ENCODE data around the gene EPB41L5.
"Not testable (repeated sequence)": the region's sequence is repeated elsewhere in the genome, so short reads cannot be mapped to it uniquely, and the experiment has no call there.

EPB41L5 gene

DNA sequence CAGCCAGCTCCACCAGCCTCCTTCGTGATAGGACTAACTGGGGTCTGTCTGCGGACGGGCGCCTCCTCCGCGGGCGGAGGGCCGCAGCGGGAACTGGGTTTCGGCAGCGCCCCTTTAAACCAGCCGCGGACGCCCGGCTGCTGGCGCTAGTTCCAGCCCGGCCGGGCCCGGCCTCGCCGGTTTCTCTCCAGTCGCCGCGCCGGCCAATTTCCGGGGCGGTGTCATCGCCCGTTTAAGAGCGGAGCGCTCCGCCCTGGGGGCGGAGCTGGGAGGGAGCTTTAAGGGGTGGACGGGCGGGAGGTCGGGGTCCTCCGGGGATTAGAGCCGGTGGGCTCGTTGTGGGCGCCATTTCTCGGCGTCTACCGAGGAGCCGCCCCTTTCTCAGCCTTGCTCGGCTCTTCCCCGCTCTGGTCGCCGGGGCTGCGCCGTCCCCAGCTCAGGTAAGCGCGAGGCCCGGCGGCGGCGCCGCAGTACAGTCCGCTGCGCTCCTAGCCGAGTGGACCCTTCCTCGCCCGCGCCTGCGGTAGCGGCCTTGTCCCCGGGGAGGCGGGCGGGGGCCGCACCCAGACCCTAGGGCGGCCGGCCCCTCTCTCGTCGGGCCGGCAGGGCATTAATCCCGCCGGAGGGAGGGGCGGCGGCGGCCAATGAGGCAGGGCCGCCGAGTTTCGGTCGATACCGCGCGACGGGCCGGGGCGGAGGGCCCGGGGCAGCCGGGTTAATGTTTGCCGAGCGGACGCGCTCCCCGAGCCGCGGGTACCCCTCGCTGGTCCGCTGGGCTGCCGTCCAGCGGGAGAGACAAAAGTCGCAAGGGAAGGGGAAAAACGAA is at the start of gene EPB41L5:
EPB41L5 (plus strand) TSS at position 307 of the 826 bp plus-strand sequence. CDS start 6,008 bp downstream, outside the sequence.
- peak; percentile 92 for DNase-seq

DNA sequence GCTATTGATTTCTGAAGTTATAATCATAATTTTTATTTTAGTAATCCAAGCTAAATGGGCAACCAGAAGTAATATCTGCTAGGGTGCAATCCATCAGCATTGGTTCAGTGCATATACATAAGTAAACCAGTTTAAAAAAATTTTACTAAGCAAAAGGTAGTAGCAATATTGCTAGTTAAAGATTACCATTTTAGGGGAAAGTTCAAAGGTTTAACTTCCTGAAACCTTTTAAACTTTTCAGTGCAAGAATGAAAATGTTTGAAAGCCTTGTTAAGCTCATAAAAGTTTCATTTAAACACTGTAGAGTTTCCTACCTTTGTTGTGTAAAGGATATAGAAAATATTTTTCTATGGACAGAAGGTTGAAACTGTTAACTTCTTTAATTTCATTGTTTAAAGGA is 31.0 kb upstream of the EPB41L5 start:
- no peak for DNase-seq

DNA sequence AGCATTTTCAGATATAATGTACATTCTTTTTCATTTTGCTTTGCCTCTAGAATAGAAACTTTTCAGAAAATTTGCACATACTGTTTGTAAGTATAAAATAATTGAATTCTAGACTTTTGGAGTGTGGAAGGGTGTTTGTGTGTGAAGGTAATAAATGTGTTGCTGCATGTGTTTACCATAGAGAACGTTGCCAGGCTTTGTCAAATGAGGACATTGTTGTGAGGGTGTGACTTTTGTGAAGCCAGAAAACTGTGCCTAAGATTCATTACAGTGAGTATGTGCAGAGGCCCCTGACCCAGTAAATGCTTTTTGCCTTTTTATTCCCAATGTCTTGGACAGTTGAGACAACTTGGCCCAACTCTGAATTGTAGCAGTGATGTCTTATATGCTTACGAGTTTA is 30.4 kb upstream of the EPB41L5 start:
- no peak for DNase-seq

DNA sequence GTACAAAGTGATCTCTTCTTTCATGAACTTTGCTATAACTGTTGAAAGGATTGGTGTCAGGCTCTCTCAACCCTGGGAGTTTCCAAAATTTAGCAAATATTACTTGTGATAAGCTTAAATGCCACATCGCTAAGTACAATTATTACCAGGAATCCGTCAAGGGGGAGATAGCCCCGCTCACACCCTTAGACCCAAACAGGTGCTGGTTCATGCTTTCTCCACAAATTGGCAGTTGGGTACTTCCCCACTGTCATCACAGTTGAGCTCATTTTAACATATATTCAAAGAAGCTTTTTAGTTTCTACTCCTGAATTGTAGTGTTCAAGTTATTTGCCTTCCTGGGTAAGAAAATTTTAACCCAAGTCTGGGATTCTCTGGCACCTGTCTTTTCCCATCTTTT is 29.8 kb upstream of the EPB41L5 start:
- no peak for DNase-seq

DNA sequence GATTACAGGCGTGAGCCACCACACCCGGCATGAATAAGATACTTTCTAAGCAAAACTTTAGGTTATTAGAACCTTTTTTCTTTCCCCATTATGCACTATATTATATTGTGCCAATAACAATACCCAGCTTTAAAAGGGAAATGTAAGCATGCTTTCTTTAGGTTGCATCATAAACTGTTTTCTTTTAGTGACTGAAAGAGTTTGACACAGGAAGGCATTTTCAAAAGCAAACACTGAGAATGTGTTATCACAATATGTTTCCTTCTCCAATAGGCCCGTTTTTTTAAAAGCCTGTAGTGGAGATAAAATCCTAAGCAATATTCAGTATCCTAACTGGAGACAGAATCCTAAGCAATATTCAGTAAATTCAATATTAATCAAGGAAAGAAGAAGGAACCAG is 16.7 kb upstream of the EPB41L5 start:
- no peak for DNase-seq

DNA sequence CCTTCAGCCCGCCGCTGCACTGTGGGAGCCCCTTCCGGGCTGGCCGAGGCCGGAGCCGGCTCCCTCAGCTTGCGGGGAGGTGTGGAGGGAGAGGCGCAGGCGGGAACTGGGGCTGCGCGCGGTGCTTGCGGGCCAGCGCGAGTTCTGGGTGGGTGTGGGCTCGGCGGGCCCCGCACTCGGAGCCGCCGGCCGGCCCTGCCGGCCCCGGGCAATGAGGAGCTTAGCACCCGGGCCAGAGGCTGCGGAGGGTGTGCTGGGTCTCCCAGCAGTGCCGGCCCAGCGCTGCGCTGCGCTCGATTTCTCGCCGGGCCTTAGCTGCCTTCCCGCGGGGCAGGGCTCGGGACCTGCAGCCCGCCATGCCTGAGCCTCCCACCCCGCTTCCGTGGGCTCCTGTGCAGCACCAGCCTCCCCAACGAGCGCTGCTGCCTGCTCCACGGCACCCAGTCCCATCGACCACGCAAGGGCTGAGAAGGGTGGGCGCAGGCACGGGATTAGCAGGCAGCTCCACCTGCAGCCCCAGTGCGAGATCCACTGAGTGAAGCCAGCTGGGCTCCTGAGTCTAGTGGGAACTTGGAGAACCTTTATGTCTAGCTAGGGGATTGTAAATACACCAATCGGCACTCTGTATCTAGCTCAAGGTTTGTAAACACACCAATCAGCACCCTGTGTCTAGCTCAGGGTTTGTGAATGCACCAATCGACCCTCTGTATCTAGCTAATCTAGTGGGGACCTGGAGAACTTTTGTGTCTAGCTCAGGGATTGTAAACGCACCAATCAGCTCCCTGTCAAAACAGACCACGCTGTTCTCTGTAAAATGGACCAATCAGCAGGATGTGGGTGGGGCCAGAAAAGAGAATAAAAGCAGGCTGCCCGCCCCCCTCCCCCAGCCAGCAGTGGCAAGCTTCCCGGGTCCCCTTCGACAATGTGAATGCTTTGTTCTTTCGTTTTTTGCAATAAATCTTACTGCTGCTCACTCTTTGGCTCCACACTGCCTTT is 15.7 kb upstream of the EPB41L5 start:
- DNase-seq: not testable (repeated sequence)

DNA sequence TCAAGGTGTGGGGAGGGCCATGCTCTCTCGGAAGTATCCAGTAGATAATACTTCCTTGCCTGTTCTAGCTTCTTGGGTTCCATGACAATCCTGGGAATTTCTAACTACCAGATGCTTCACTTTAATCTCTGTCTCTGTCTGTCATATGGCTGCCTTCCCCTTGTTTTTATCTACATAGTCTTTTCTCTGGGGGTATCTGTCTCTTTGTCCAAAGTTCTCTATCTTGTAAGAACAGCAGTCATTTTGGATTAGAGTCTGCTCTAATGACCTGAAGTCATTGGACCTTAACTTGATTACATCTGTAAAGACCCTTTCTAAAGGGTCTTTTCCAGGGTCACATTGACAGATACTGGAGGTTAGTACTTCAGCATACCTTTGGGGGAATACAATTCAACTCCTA is 11.4 kb upstream of the EPB41L5 start:
- no peak for DNase-seq

DNA sequence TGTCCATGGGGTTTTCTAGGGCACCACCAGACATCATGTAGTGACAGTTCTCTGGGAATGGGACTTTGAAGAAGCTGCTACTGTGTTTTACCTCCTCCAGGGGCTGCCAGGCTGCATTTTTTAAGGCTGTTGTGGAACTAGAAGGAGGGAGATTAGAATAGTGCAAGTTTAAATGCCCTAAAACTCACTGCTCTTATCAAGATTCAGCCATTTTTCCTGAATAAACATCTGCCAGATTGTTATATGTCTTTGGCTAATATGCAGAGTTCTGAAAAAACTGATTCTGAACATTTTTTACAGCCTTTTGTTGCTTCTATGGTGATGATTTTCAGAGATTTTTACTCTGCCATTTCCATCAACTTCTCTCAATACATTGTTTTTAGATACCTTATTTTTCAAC is 8.6 kb upstream of the EPB41L5 start:
- DNase-seq: no peak

DNA sequence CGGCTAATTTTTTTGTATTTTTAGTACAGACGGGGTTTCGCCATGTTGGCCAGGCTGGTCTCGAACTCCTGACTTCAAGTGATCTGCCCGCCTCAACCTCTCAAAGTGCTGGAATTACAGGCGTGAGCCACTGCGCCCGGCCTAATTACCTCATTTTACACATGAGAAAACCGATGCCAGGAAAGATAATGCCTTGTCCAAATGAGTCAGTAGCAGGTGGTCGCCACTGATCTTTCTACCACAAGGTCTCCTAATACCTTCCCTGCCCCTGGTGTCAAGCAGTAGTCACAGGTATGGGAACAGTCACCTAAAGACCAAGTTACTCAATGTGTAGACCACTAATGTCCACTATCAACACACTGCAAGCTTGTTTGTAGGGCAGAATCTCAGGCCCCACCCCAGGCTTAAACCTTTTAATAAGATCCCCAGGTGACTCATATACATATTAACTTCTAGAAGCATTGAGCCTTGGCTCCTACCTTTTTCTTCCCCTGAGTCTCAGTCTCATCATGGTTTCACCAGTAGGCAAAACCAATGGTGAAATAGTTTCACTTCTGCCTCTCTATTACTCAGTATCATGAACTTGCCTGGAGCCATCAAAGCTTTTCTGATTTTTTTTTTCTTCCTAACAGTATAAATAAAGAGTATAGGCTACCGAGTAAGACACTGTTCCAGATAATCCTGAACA is 6.9 kb upstream of the EPB41L5 start:
- DNase-seq: no peak

DNA sequence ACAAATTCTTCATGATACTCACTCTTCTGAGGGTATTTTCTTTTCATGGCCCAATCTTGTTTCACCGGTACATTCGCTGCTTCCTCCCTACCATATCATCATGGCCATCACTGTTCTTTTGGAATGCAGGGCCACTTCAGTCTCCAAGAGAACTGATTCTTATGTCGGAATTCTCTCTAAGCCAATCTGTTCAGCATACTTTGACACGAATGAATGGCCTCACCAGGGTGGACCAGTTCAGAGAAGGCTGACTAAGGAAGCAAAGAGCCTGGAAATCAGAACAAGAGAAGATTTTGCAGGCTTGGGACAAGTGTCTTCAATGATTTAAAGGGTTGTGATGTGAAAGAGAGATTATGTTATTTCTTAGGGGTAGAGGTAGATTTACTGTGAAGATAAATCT is 5.0 kb upstream of the EPB41L5 start:
- DNase-seq: no peak

DNA sequence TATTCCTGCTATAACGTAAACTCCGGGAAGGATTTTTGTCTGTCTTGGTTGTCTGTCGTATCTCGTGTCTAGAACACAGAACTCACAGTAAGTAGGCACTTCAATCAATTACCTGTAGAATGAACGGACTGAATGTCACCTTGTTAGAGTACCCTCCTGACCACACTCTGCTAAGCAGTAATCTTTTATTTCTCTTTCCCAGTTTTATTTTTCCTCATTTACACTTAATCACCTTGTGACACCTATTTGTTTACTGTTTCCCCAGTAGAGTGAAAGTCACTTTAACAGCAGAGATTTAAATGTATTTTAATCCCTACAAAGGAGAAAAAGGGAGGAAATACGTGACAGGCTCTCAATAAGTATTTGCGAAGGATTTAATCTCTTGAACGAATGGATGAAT is 514 bp upstream of the EPB41L5 start:
- no peak for DNase-seq

DNA sequence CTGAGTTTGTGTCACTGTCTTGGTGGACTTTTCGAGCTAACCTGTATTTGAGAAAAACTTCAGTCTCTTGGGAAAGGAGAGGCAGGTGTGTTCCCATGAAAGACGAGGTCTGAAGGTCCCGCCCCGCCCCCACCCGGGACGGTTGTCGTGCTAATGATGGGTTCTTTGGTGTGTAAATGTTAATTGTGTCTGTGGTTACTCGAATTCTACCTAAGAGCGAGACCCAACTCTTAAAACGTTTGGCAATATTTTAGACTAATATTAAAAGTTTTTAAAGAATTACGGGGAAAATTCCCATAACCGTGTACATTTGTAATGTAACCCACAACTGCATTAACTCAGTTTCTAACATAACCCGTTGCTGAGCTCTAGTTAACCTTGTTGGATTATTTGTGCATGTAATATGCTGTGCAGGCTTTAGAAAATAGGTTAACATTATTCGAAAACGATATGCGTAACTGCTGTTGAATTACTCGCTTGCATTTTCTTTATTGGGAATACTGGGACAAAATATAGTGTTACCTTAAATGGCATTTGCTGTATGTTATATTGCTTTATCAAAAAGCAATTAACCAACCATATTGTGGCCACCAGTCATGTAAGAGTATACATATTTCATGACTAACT is 833 bp downstream of the EPB41L5 start:
- DNase-seq: no peak

DNA sequence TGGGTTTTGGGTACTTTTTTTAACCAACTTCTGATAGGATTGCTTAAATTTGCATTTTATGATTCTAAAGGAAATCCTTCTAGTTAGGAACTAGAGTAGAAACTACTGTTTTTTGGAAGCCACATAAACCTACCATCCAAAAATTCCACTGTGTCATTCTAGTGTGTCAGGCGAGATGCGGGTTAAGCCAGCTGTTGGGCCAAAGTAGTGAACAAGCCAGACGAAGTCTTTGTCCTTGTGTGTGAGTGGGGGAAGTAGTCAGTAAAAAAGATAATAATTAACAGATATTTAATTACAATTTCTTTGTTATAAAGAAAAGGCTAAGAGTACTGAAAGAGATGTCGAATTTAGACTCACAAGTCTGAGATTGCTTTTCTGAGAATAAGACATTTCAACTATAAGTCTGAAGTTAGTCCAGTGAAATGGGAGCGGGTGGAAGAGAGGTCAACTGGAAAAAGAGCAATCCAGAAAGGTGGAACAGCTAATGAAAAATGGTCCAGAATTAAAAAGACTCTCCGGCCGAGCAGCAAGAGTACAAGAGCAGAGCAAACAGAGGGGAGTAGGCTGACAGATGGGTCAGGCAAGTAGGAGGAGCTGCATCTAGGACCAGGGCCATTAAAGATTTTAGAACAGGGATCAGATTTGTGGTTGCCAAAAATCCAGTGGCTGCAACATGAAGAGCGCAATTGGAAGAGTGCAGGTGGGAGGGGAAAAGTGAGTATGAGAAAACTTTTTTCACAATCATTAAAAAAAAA is 1.5 kb downstream of the EPB41L5 start:
- DNase-seq: no peak

DNA sequence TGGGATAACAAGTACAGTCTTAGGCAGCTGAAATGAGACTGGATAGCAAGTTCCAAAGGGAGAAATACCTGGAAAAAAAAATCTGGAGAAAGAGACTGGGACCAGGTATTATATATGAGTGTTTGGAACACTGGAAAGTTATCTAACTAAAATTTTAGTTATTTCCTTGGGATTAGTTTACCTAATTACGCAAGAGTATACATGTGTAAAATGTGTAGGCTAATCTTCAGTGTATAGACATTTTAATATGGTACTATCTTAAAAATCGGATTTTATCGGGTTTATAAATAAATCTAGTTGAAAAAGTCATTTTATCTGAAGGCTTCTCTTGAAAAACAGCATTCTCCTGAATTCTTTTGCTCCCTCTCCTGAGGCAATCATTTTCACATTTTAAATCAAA is 3.9 kb downstream of the EPB41L5 start:
- no peak for DNase-seq

DNA sequence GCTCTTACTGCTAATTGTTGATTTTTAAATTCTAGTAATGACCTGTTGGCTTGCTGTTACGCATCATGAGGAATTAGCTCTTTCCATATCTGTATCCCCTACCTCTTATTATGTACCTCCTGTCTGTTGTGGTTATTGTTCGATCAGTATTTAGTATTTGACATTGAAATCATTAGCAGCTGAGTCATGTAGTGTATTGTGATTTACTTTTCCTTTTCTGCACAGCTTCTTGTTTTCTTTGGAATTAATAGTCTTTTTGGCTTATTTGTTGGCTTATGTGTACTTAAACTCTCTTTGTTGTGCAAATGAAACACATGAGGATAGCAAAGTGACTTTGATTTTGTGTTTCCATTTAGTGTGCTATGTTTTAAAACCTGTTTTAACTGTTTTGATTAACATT is 4.3 kb downstream of the EPB41L5 start:
- DNase-seq: no peak

DNA sequence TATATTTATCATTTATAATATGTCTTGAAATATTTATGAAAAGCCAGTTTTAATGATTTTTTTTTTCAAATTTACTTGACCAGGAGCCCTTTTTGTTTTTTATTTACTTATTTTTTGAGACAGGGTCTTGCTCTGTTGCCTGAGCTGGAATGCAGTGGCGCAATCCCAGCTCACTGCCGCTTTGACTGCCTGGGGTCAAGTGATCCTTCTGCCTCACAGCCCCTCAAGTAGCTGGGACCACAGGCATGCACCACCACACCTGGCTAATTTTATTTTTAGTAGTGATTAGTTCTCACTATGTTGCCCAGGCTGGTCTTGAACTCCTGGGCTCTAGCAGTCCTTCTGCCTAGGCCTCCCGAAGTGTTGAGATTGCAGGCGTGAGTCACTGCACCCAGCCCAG is 5.7 kb downstream of the EPB41L5 start:
- DNase-seq: no peak

DNA sequence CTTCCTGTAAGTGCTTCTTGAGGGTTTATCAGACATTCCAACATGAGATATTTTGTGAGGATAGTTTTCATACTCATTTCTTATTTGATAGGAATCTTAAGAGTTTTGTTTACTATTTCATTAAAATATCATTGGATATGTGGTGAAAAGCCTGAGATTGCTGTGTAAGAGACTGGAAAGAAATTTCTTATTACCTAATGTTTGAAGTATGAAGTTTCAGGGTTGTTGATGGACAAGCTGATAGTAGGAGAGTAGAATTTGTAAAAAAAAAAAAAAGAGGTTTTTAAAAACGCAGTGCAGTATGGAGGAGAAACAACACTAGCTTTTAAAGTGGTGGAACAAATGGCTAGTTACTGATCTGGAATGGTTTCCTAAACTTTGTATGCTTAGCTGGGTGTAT is 7.7 kb downstream of the EPB41L5 start:
- DNase-seq: no peak

DNA sequence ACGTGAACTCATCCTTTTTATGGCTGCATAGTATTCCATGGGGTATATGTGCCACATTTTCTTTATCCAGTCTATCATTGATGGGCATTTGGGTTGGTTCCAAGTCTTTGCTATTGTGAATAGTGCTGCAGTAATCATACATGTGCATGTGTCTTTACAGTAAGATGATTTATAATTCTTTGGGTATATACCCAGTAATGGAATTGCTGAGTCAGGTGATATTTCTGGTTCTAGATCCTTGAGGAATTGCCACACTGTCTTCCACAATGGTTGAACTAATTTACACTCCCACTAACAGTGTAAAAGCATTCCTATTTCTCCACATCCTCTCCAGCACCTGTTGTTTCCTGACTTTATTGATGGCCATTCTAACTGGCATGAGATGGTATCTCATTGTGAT is 9.6 kb downstream of the EPB41L5 start:
- not testable (repeated sequence) for DNase-seq

DNA sequence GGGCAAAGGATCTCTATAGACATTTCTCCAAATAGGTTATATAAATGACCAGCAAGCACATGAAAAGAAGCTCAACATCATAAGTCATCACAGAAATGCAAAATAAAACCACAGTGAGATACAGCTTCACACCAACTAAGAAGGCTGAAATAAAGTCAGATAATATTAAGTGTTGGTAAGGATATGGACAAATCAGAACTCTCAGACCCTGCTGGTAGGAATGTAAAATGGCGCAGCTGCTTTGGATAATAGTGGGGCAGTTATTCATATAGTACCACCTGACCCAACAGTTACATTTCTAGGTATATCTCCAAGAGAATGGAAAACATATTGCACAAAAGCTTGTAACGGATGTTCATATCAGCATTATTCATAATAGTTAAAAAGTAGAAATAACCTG is 14.0 kb downstream of the EPB41L5 start:
- DNase-seq: no peak

DNA sequence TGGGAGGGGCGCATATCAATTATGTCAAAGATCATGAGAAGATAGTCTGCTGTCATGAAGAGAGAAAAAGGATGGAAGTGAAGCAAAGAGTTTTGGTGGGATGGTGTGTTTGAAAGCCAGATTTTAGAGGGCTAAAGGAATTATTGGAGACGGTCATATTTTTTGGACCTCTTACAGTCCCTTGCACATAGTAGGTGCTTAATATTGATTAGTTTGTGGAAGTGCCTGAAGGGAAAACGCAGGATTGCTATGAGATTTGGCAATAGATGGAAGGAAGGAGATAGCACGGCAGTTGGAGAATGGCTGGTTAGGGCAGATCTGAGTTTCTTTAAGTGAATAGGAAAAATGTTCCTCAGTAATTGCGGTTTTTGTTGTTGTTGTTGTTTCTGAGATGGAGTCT is 15.9 kb downstream of the EPB41L5 start:
- DNase-seq: no peak

DNA sequence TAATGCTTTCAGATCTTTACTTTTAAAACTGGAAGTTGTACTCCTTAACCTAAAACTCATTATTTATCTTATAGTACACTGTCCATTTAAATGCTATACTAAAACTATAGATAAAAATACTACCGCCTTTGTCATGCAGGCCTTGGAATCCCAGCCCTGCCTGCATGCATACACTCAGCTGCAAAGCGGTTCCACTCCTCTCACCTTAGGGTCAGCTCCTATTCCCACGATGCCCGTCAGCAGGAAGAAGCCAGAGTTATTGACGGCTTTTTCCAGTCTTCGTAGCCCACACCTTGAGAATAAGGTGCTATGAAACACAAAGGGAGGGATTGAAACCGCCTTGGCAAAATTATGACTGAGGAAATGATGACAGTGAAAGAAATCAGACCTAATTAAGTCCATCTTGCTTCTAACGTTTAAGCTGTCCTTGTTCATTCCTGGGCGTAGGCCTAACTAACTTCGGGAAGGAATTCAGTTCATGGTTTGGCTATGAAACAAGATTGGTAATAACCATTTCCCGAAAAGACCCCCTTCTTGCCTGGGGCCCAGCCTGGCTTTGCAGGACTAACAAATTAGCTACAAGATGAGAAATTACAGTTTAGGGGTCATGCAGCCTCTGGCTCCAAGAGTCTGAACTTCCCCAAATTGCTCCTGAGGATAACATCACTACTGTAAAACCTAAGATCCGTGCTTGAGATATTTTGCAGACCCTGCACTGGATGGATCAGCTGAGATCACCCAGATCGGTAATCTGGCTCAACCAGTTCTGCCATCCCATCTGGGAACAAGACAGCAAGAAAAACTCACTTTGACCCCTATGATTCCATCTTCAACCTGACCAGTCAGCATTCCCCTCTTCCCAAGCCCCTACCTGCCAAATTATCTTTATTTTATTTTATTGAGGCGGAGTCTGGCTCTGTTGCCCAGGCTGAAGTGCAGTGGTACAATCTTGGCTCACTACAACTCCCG is 17.1 kb downstream of the EPB41L5 start:
- DNase-seq: no peak

Measured in midbrain (tissue), 1 donor.